CD14-positive monocyte (primary cell): ENCODE data around the gene KLHL17. TPM values are rescaled to one million over a fixed set of nuclear protein-coding genes. Genes with fewer than 3 reads are reported as not detected.

Source experiments
- DNase-seq, 3 donors: peaks; one replicate each; pipeline ENCODE4 v3.0.0-alpha.2; 2011 to 2022
- H2AFZ ChIP-seq: 2 replicates; pipeline ENCODE4 v1.6.0; 2012; ENCODE audit warnings: mild to moderate bottlenecking, low read depth, low read length, inconsistent platforms; ENCODE audit not compliant: insufficient read depth, poor library complexity, severe bottlenecking
- H3K27ac ChIP-seq, 2 donors: 1 replicate in 1 of 2; 2 replicates in 1 of 2; pipeline ENCODE4 v1.5.1; 2012 to 2013; ENCODE audit warnings: low read length in 2 of 2, control low read depth in 1 of 2, inconsistent platforms in 1 of 2, low read depth in 1 of 2, mild to moderate bottlenecking in 1 of 2
- H3K27me3 ChIP-seq, 2 donors: one replicate each; pipeline versions ENCODE4 v1.6.0 to v1.6.1; 2011 to 2013; ENCODE audit warnings: low read length in 2 of 2; ENCODE audit not compliant: control insufficient read depth in 2 of 2, insufficient read depth in 2 of 2
- H3K36me3 ChIP-seq, 2 donors: replicated peaks in 1 of 2; 1 replicate in 1 of 2; 2 replicates in 1 of 2; pipeline versions ENCODE4 v1.5.1 to v1.6.1; 2012 to 2013; ENCODE audit warnings: low read length in 2 of 2, control low read depth in 1 of 2, inconsistent platforms in 1 of 2, mild to moderate bottlenecking in 1 of 2; ENCODE audit not compliant: insufficient read depth in 2 of 2, control insufficient read depth in 1 of 2
- H3K4me1 ChIP-seq, 2 donors: 1 replicate in 1 of 2; 2 replicates in 1 of 2; pipeline versions ENCODE4 v1.5.1 to v1.6.1; 2012 to 2013; ENCODE audit warnings: low read length in 2 of 2, control low read depth in 1 of 2, inconsistent platforms in 1 of 2, mild to moderate bottlenecking in 1 of 2, moderate library complexity in 1 of 2; ENCODE audit not compliant: insufficient read depth in 2 of 2, control insufficient read depth in 1 of 2
- H3K4me2 ChIP-seq: replicated peaks from 2 replicates; pipeline ENCODE3; 2012; ENCODE audit warnings: low read length, moderate library complexity, mild to moderate bottlenecking; ENCODE audit not compliant: poor library complexity, severe bottlenecking; ENCODE audit errors: extremely low read depth
- H3K4me3 ChIP-seq, 3 experiments: fragments of 200-600 bp in 1 of 3; sonication (generic) in 1 of 3; replicated peaks in 1 of 3; 1 replicate in 2 of 3; 2 replicates in 1 of 3; pipeline ENCODE4 v1.5.1; 2011 to 2013; ENCODE audit warnings: low read length in 3 of 3, mild to moderate bottlenecking in 3 of 3, control low read depth in 2 of 3, low read depth in 2 of 3, inconsistent platforms in 1 of 3, moderate library complexity in 1 of 3
- H3K79me2 ChIP-seq: 2 replicates; pipeline ENCODE4 v1.6.0; 2012; ENCODE audit warnings: mild to moderate bottlenecking, control low read depth, inconsistent platforms, low read length, moderate library complexity; ENCODE audit not compliant: insufficient read depth
- H3K9ac ChIP-seq: 2 replicates; pipeline ENCODE4 v1.6.0; 2017; ENCODE audit warnings: low read length, mild to moderate bottlenecking; ENCODE audit not compliant: insufficient read depth, poor library complexity, severe bottlenecking
- H3K9me3 ChIP-seq, 2 donors: replicated peaks in 1 of 2; 1 replicate in 1 of 2; 2 replicates in 1 of 2; pipeline versions ENCODE4 v1.5.1 to v1.6.1; 2012 to 2013; ENCODE audit warnings: low read length in 2 of 2, control low read depth in 1 of 2; ENCODE audit not compliant: control insufficient read depth in 1 of 2, insufficient read depth in 1 of 2
- H4K20me1 ChIP-seq: 2 replicates; pipeline ENCODE4 v1.6.0; 2012; ENCODE audit warnings: mild to moderate bottlenecking, low read length, control low read depth, moderate library complexity; ENCODE audit not compliant: insufficient read depth
- H3K27ac Mint-ChIP-seq, 7 donors: one replicate each; pipeline ENCODE4 v1.8.0; 2020; ENCODE audit warnings: mild to moderate bottlenecking in 7 of 7, mixed read lengths in 7 of 7, moderate library complexity in 6 of 7, inconsistent platforms in 2 of 7
- H3K27me3 Mint-ChIP-seq, 3 donors: one replicate each; pipeline ENCODE4 v1.8.0; 2021 to 2022; ENCODE audit warnings: low read depth in 3 of 3, mild to moderate bottlenecking in 3 of 3, mixed read lengths in 3 of 3, moderate library complexity in 3 of 3, inconsistent platforms in 1 of 3
- H3K36me3 Mint-ChIP-seq, 2 donors: one replicate each; pipeline ENCODE4 v1.8.0; 2020; ENCODE audit warnings: mixed read lengths in 2 of 2, inconsistent platforms in 1 of 2, mild to moderate bottlenecking in 1 of 2
- H3K4me1 Mint-ChIP-seq: one replicate; pipeline ENCODE4 v1.8.0; 2020; ENCODE audit warnings: mild to moderate bottlenecking, mixed read lengths
- H3K4me3 Mint-ChIP-seq, 2 donors: one replicate each; pipeline ENCODE4 v1.8.0; 2020; ENCODE audit warnings: mild to moderate bottlenecking in 2 of 2, mixed read lengths in 2 of 2, moderate library complexity in 1 of 2
- H3K9me3 Mint-ChIP-seq, 7 donors: one replicate each; pipeline ENCODE4 v1.8.0; 2020 to 2022; ENCODE audit warnings: mixed read lengths in 7 of 7, mild to moderate bottlenecking in 6 of 7, moderate library complexity in 6 of 7, inconsistent platforms in 2 of 7
- CTCF ChIP-seq: fragments of 200-600 bp; IDR thresholded peaks from one replicate; pipeline ENCODE4 v1.8.0; 2022; ENCODE audit warnings: antibody characterized with exemption, mild to moderate bottlenecking
- WGBS: methylation state at CpG from one replicate; pipeline ENCODE4 v1.1.5; 2013; ENCODE audit warnings: missing lambda C conversion rate; ENCODE audit not compliant: insufficient coverage; 5-methylcytosine and 5-hydroxymethylcytosine counted together
- intact Hi-C, 2 donors: fragments of 100-400 bp; cut with micrococcal nuclease; formaldehyde crosslinking; loops; one replicate each; pipeline versions ENCODE4 v1.15.0 to v1.15.1; 2023
- polyA plus RNA-seq, 3 donors: library from polyadenylated mRNA; depleted of rRNA in 1 of 3; unstranded in 2 of 3; stranded (reverse) in 1 of 3; fragments of 300-500 nt in 2 of 3; fragments of >200 nt in 1 of 3; fragmentation: Illumina TruSeq in 2 of 3; gene quantifications; 1 replicate in 2 of 3; 2 replicates in 1 of 3; pipeline ENCODE4 v1.2.3, GENCODE V29; 2012 to 2021

KLHL17 gene
- polyA plus RNA-seq, 3 donors, result 0.31 to 48.1 (median 0.71) TPM

- WGBS, result 34% methylated on average over 10 of the region's 21 CpGs
These were observed 20.8 kb upstream of the KLHL17 start for GRCh38 chr1:939511-940106.

More at GRCh38 chr1:939511-940106, 20.8 kb upstream of the KLHL17 start:
- H4K20me1 ChIP-seq, result peaks cover 5% of the 10 kb centered on the region
- peak overlapping the region; percentile 34 for H3K4me2 ChIP-seq
- Mint-ChIP-seq H3K4me3 (peak overlapping the region in 1 of 2 donors; percentile 62), H3K4me1 (peaks cover 7% of the 10 kb centered on the region), H3K9me3 (peaks cover 0 to 21% (median 3%) of the 10 kb centered on the region in 7 donors), H3K27ac (no peak overlapping the region), H3K27me3 (peaks cover 50 to 87% (median 72%) of the 10 kb centered on the region in 3 donors), H3K36me3 (peaks cover 7 to 12% of the 10 kb centered on the region in 2 donors)
- peaks cover 4 to 30% of the 10 kb centered on the region in 2 donors for H3K4me1 ChIP-seq
- H3K36me3 ChIP-seq, result peaks cover 2% of the 10 kb centered on the region in 2 donors
- no peak overlapping the region for H3K9ac ChIP-seq
- no peak for TF ChIP-seq CTCF
- H3K4me3 ChIP-seq, result no peak overlapping the region
- peaks cover 32 to 74% of the 10 kb centered on the region in 2 donors for H3K27me3 ChIP-seq
- no peak overlapping the region for H2AFZ ChIP-seq
- no peak overlapping the region for H3K27ac ChIP-seq
- no peaks in the 10 kb centered on the region for H3K79me2 ChIP-seq
- peaks cover 0 to 9% of the 10 kb centered on the region in 2 donors for H3K9me3 ChIP-seq
- intact Hi-C loops, result loop anchor here in 1 of 2 donors (5.0 kb wide), 1 partner anchor 47 kb away; no protein-coding TSS in a partner anchor
- no peak for DNase-seq
